Measurements from ENCODE around the gene KCND2. TPM values are rescaled to one million over a fixed set of nuclear protein-coding genes. Genes with fewer than 3 reads are reported as not detected.

Gene KCND2
- total RNA-seq, 1 donor from 2014 or later, result 2.9 TPM

- H3K27ac ChIP-seq, result no peak overlapping the region
- no peaks in the 10 kb centered on the region for H3K9me3 Mint-ChIP-seq
- H3K27me3 Mint-ChIP-seq (ENCODE audit: insufficient read depth, low read depth), result peaks cover 3% of the 10 kb centered on the region
- H3K27ac Mint-ChIP-seq, result no peak overlapping the region
- H3K36me3 ChIP-seq, result no peaks in the 10 kb centered on the region
- no peak overlapping the region for H3K4me2 ChIP-seq
- H2AFZ ChIP-seq (replicated peaks), result peak overlapping the region; percentile 30
- no peak overlapping the region for H3K9ac ChIP-seq
- no peaks in the 10 kb centered on the region for H3K36me3 Mint-ChIP-seq
- peak; percentile 72 for DNase-seq (ENCODE audit: low spot score)
- no peaks in the 10 kb centered on the region for H3K79me2 ChIP-seq (ENCODE audit: low read depth)
- no peak for TF ChIP-seq EZH2phosphoT487 (IDR thresholded peaks at IDR 0.05)
- TF ChIP-seq CTCF (IDR thresholded peaks at IDR 0.05), result peak; percentile 84
- no peak for TF ChIP-seq EZH2 (IDR thresholded peaks at IDR 0.05)
- H3K9me3 ChIP-seq (ENCODE audit: low read depth), result no peaks in the 10 kb centered on the region
- H3K27me3 ChIP-seq, result no peaks in the 10 kb centered on the region
- H3K4me3 ChIP-seq, result no peak overlapping the region
- no peaks in the 10 kb centered on the region for H4K20me1 ChIP-seq (ENCODE audit: low read depth)
- H3K4me1 Mint-ChIP-seq, result peaks cover 18% of the 10 kb centered on the region
- peaks cover 20% of the 10 kb centered on the region for H3K4me1 ChIP-seq
- H3F3A ChIP-seq (ENCODE audit: low read depth), result no peaks in the 10 kb centered on the region
- H3K4me3 Mint-ChIP-seq, result no peak overlapping the region
Measured at GRCh38 chr7:120725376-120726039, 452.5 kb downstream of the KCND2 start.

GRCh38 chr7:120729245-120729644 lies 456.3 kb downstream of the KCND2 start:
- Histone ChIP-seq H3K36me3 (no peaks in the 10 kb centered on the region), H4K20me1 (ENCODE audit: low read depth) (no peaks in the 10 kb centered on the region), H3K9me3 (ENCODE audit: low read depth) (no peaks in the 10 kb centered on the region), H2AFZ (replicated peaks) (peak overlapping the region; percentile 58), H3K27ac (no peak overlapping the region), H3K27me3 (no peaks in the 10 kb centered on the region), H3K4me2 (no peak overlapping the region), H3K4me1 (peaks cover 16% of the 10 kb centered on the region), H3K4me3 (no peak overlapping the region), H3K9ac (no peak overlapping the region), H3F3A (ENCODE audit: low read depth) (no peaks in the 10 kb centered on the region), H3K79me2 (ENCODE audit: low read depth) (no peaks in the 10 kb centered on the region)
- Mint-ChIP-seq H3K4me3 (no peak overlapping the region), H3K27me3 (ENCODE audit: insufficient read depth, low read depth) (peaks cover 3% of the 10 kb centered on the region), H3K4me1 (peaks cover 12% of the 10 kb centered on the region), H3K27ac (no peak overlapping the region), H3K9me3 (no peaks in the 10 kb centered on the region), H3K36me3 (no peaks in the 10 kb centered on the region)
- TF ChIP-seq CTCF (IDR thresholded peaks at IDR 0.05), result no peak
- no peak for TF ChIP-seq EZH2phosphoT487 (IDR thresholded peaks at IDR 0.05)
- no peak for TF ChIP-seq EZH2 (IDR thresholded peaks at IDR 0.05)
- DNase-seq (ENCODE audit: low spot score), result no peak

GRCh38 chr7:120731271-120731670 lies 458.3 kb downstream of the KCND2 start:
- no peak for DNase-seq (ENCODE audit: low spot score)
- H3K27ac ChIP-seq, result no peak overlapping the region
- H3K4me3 ChIP-seq, result no peak overlapping the region
- H2AFZ ChIP-seq (replicated peaks), result no peak overlapping the region
- no peak overlapping the region for H3K4me3 Mint-ChIP-seq
- H3K4me2 ChIP-seq, result no peak overlapping the region
- no peaks in the 10 kb centered on the region for H3K36me3 Mint-ChIP-seq
- H3F3A ChIP-seq (ENCODE audit: low read depth), result no peaks in the 10 kb centered on the region
- no peaks in the 10 kb centered on the region for H3K36me3 ChIP-seq
- H3K4me1 Mint-ChIP-seq, result peaks cover 8% of the 10 kb centered on the region
- H3K9ac ChIP-seq, result no peak overlapping the region
- no peaks in the 10 kb centered on the region for H3K9me3 Mint-ChIP-seq
- no peaks in the 10 kb centered on the region for H3K9me3 ChIP-seq (ENCODE audit: low read depth)
- no peaks in the 10 kb centered on the region for H3K79me2 ChIP-seq (ENCODE audit: low read depth)
- no peaks in the 10 kb centered on the region for H4K20me1 ChIP-seq (ENCODE audit: low read depth)
- peaks cover 3% of the 10 kb centered on the region for H3K27me3 Mint-ChIP-seq (ENCODE audit: insufficient read depth, low read depth)
- no peaks in the 10 kb centered on the region for H3K27me3 ChIP-seq
- TF ChIP-seq EZH2phosphoT487 (IDR thresholded peaks at IDR 0.05) (no peak), CTCF (IDR thresholded peaks at IDR 0.05) (no peak), EZH2 (IDR thresholded peaks at IDR 0.05) (no peak)
- peaks cover 10% of the 10 kb centered on the region for H3K4me1 ChIP-seq
- no peak overlapping the region for H3K27ac Mint-ChIP-seq
